HepG2 (cell line): ENCODE results near the gene NOTO. TPM values are rescaled to one million over a fixed set of nuclear protein-coding genes. Genes with fewer than 3 reads are reported as not detected.

Experiments
- AGO1 ChIP-seq: fragments of 200-400 bp; formaldehyde crosslinking; IDR thresholded peaks from 2 replicates; pipeline ENCODE4 v1.6.1; 2017; ENCODE audit warnings: mild to moderate bottlenecking, low read depth, low read length, moderate library complexity; ENCODE audit not compliant: poor library complexity, severe bottlenecking
- AKAP8 ChIP-seq: sonication (generic); formaldehyde crosslinking; IDR thresholded peaks from 2 replicates; pipeline ENCODE4 v1.5.1; 2020; ENCODE audit warnings: mild to moderate bottlenecking, missing genetic modification reagents
- ATF7 ChIP-seq, 2 experiments: fragments of 450-650 bp in 1 of 2; sonication (generic) in 1 of 2; formaldehyde crosslinking in 1 of 2; IDR thresholded peaks; 2 replicates each; pipeline versions ENCODE4 v1.4.0 to v1.6.1; 2016 to 2020; ENCODE audit warnings: antibody characterized with exemption in 1 of 2, mild to moderate bottlenecking in 1 of 2, missing genetic modification reagents in 1 of 2
- CC2D1A ChIP-seq: sonication (generic); formaldehyde crosslinking; IDR thresholded peaks from 2 replicates; pipeline ENCODE4 v1.8.1; 2023; ENCODE audit warnings: mild to moderate bottlenecking, missing genetic modification reagents
- FOXK1 ChIP-seq: sonication (generic); formaldehyde crosslinking; IDR thresholded peaks from 2 replicates; pipeline ENCODE4 v1.4.0; 2020; ENCODE audit warnings: low read depth, missing genetic modification reagents, borderline replicate concordance
- GTF3A ChIP-seq: sonication (generic); formaldehyde crosslinking; conservative IDR thresholded peaks from 2 replicates; pipeline ENCODE4 v1.4.0; 2020; ENCODE audit warnings: mild to moderate bottlenecking, missing genetic modification reagents
- HMG20B ChIP-seq: conservative IDR thresholded peaks from 2 replicates; pipeline ENCODE4 v1.6.1; 2016; ENCODE audit warnings: missing genetic modification reagents, missing compliant biosample characterization
- KDM2A ChIP-seq: sonication (generic); formaldehyde crosslinking; IDR thresholded peaks from 2 replicates; pipeline ENCODE4 v1.4.0; 2020; ENCODE audit warnings: low read depth, missing genetic modification reagents, borderline replicate concordance
- MIXL1 ChIP-seq: IDR thresholded peaks from 2 replicates; pipeline ENCODE4 v1.6.1; 2016
- NAIF1 ChIP-seq: sonication (generic); formaldehyde crosslinking; IDR thresholded peaks from 2 replicates; pipeline ENCODE4 v1.5.0; 2020; ENCODE audit warnings: mild to moderate bottlenecking, missing genetic modification reagents, borderline replicate concordance
- RFX1 ChIP-seq: fragments of 450-650 bp; IDR thresholded peaks from 2 replicates; pipeline ENCODE4 v1.6.1; 2017
- SETDB1 ChIP-seq: sonication (generic); formaldehyde crosslinking; IDR thresholded peaks from 2 replicates; pipeline ENCODE4 v1.5.1; 2020; ENCODE audit warnings: missing genetic modification reagents, mild to moderate bottlenecking, borderline replicate concordance
- SSRP1 ChIP-seq: IDR thresholded peaks from 2 replicates; pipeline ENCODE4 v1.6.1; 2016; ENCODE audit warnings: control low read depth
- STAT5B ChIP-seq: sonication (generic); formaldehyde crosslinking; IDR thresholded peaks from 2 replicates; pipeline ENCODE4 v1.4.0; 2020; ENCODE audit warnings: missing genetic modification reagents
- TBX2 ChIP-seq: sonication (generic); formaldehyde crosslinking; IDR thresholded peaks from 2 replicates; pipeline ENCODE4 v1.5.0; 2020; ENCODE audit warnings: missing genetic modification reagents, mild to moderate bottlenecking, borderline replicate concordance
- ZFAT ChIP-seq: sonication (generic); formaldehyde crosslinking; conservative IDR thresholded peaks from 2 replicates; pipeline ENCODE4 v1.8.1; 2023; ENCODE audit warnings: missing genetic modification reagents, inconsistent platforms
- ZFP82 ChIP-seq: sonication (generic); formaldehyde crosslinking; IDR thresholded peaks from 2 replicates; pipeline ENCODE4 v1.5.1; 2020; ENCODE audit warnings: mild to moderate bottlenecking, missing genetic modification reagents, borderline replicate concordance
- ZNF207 ChIP-seq: fragments of 450-650 bp; IDR thresholded peaks from 2 replicates; pipeline ENCODE4 v1.6.1; 2016; ENCODE audit warnings: antibody characterized with exemption, borderline replicate concordance
- ZNF224 ChIP-seq: sonication (generic); formaldehyde crosslinking; IDR thresholded peaks from 2 replicates; pipeline ENCODE4 v1.5.0; 2020; ENCODE audit warnings: mild to moderate bottlenecking, missing genetic modification reagents
- ZNF282 ChIP-seq: fragments of 450-650 bp; IDR thresholded peaks from 2 replicates; pipeline ENCODE4 v1.6.1; 2018; ENCODE audit not compliant: partially characterized antibody
- ZNF34 ChIP-seq: sonication (generic); formaldehyde crosslinking; IDR thresholded peaks from 2 replicates; pipeline ENCODE4 v1.4.0; 2020; ENCODE audit warnings: mild to moderate bottlenecking, missing genetic modification reagents, borderline replicate concordance
- ZNF577 ChIP-seq: sonication (generic); formaldehyde crosslinking; IDR thresholded peaks from 2 replicates; pipeline ENCODE4 v1.4.0; 2020; ENCODE audit warnings: mild to moderate bottlenecking, low read depth, missing genetic modification reagents, borderline replicate concordance
- ZNF713 ChIP-seq: sonication (generic); formaldehyde crosslinking; IDR thresholded peaks from 2 replicates; pipeline ENCODE4 v1.4.0; 2020; ENCODE audit warnings: mild to moderate bottlenecking, missing genetic modification reagents
- polyA plus RNA-seq, 8 experiments: library from polyadenylated mRNA; depleted of rRNA in 3 of 8; stranded (reverse) in 7 of 8; unstranded in 1 of 8; fragments of >200 nt; fragmentation: Illumina TruSeq in 4 of 8; extraction: Trizol in 4 of 8; gene quantifications; 2 replicates each; pipeline versions ENCODE4 v1.2.1 to v1.2.3, GENCODE V29; 2011 to 2016; ENCODE audit warnings: low read depth in 4 of 8, missing spikeins in 1 of 8, mixed read lengths in 1 of 8; ENCODE audit not compliant: insufficient read depth in 1 of 8
- total RNA-seq, 5 experiments: library from RNA; depleted of rRNA; stranded (reverse); fragments of >200 nt; fragmentation: Illumina TruSeq; extraction: Trizol; gene quantifications; 2 replicates each; pipeline ENCODE4 v1.2.3, GENCODE V29; 2016; ENCODE audit warnings: low read depth in 1 of 5
- TF ChIP-seq, protein P1 (sequence below): sonication (generic); formaldehyde crosslinking; IDR thresholded peaks from 2 replicates; pipeline ENCODE4 v1.5.0; 2020; ENCODE audit warnings: mild to moderate bottlenecking, missing genetic modification reagents
- TF ChIP-seq, protein P2 (sequence below): conservative IDR thresholded peaks from 2 replicates; pipeline ENCODE4 v1.6.1; 2018; ENCODE audit warnings: missing genetic modification reagents
- TF ChIP-seq, protein P3 (sequence below): sonication (generic); formaldehyde crosslinking; IDR thresholded peaks from 2 replicates; pipeline ENCODE4 v1.8.1; 2023; ENCODE audit warnings: mild to moderate bottlenecking, missing genetic modification reagents

Gene NOTO
- total and polyA plus RNA-seq, 2 of the 13 experiments (the other 11 are each of a cell fraction or from before 2014, with no cell fraction given): not detected

DNA sequence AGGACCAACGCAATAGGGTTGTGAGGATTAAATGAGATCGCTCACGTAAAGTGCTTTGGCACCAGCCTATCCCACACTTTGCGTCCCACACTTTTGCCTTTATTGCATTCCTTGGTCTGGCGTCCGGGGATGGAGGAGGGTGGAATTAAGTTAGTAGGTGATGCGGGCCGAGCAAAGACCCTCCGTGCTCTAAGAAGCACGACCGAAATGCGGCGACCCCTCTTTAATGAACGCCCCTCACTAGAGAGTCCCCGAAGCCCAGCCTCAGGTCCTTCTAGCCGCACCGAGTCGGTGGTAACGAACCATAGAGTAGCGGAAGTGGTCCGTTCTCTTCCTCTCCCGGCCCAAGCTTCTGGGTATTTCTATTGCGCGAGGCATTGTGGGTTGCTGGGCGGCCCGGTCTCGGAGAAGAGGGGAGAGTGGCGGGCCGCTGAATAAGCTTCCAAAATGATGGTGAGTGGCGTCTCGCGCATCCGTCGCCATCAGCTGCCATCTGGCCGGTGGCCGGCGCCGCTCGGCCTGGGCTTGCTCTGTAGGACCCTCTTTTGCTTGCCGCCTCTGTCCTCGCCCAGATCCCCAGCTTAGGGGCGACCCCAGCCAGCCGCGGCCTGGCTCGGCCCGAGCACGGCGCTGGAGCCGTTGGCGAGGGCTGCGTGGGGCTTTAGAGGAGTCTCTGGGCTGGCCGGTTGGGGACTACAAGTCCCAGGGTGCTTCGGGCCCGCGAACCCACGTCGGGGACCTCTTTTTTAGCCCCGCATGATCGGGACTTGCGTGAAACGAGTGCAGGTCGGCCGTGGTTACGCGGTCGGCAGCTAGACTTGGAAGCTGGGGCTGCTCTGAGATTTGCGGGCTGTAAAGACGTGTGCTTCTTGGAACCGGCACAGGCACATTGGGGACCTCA is 31.8 kb downstream of the NOTO start, which contains the start of gene CCT7 (continued):
- TF ChIP-seq ATF7 (IDR thresholded peaks at IDR 0.05) (no peak), ATF7 (CRISPR knock-in tag; IDR thresholded peaks at IDR 0.05) (no peak), STAT5B (CRISPR knock-in tag) (no peak; the same call in 1 of the 2 replicates), AGO1 (peak; percentile 63), FOXK1 (CRISPR knock-in tag) (peak; percentile 84), SETDB1 (CRISPR knock-in tag) (no peak), KDM2A (peak; percentile 96), SSRP1 (CRISPR knock-in tag) (no peak), ZFP82 (CRISPR knock-in tag) (no peak), RFX1 (peak; percentile 22; the same call in 1 of the 2 replicates), ZNF224 (CRISPR knock-in tag) (no peak; the same call in 1 of the 2 replicates), CC2D1A (CRISPR knock-in tag) (no peak), NAIF1 (peak; percentile 84), GTF3A (CRISPR knock-in tag) (peak; percentile 36; the same call in 1 of the 2 replicates), ZNF282 (no peak), HMG20B (no peak), ZNF34 (no peak), ZNF577 (no peak; the same call in 1 of the 2 replicates), MIXL1 (peak; percentile 87), TBX2 (CRISPR knock-in tag) (peak; percentile 47; the same call in 1 of the 2 replicates), ZNF713 (CRISPR knock-in tag) (no peak), ZFAT (no peak), ZNF207 (no peak), AKAP8 (CRISPR knock-in tag) (no peak; the same call in 1 of the 2 replicates)
- TF ChIP-seq, protein P1, sequence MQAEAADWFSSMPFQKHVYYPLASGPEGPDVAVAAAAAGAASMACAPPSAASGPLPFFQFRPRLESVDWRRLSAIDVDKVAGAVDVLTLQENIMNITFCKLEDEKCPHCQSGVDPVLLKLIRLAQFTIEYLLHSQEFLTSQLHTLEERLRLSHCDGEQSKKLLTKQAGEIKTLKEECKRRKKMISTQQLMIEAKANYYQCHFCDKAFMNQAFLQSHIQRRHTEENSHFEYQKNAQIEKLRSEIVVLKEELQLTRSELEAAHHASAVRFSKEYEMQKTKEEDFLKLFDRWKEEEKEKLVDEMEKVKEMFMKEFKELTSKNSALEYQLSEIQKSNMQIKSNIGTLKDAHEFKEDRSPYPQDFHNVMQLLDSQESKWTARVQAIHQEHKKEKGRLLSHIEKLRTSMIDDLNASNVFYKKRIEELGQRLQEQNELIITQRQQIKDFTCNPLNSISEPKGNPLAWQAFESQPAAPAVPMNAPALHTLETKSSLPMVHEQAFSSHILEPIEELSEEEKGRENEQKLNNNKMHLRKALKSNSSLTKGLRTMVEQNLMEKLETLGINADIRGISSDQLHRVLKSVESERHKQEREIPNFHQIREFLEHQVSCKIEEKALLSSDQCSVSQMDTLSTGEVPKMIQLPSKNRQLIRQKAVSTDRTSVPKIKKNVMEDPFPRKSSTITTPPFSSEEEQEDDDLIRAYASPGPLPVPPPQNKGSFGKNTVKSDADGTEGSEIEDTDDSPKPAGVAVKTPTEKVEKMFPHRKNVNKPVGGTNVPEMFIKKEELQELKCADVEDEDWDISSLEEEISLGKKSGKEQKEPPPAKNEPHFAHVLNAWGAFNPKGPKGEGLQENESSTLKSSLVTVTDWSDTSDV (CRISPR knock-in tag): peak; percentile 21; the same call in 1 of the 2 replicates
- TF ChIP-seq, protein P2, sequence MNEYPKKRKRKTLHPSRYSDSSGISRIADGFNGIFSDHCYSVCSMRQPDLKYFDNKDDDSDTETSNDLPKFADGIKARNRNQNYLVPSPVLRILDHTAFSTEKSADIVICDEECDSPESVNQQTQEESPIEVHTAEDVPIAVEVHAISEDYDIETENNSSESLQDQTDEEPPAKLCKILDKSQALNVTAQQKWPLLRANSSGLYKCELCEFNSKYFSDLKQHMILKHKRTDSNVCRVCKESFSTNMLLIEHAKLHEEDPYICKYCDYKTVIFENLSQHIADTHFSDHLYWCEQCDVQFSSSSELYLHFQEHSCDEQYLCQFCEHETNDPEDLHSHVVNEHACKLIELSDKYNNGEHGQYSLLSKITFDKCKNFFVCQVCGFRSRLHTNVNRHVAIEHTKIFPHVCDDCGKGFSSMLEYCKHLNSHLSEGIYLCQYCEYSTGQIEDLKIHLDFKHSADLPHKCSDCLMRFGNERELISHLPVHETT (CRISPR knock-in tag): peak; percentile 76; the same call in 1 of the 2 replicates
- TF ChIP-seq, protein P3, sequence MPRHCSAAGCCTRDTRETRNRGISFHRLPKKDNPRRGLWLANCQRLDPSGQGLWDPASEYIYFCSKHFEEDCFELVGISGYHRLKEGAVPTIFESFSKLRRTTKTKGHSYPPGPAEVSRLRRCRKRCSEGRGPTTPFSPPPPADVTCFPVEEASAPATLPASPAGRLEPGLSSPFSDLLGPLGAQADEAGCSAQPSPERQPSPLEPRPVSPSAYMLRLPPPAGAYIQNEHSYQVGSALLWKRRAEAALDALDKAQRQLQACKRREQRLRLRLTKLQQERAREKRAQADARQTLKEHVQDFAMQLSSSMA (CRISPR knock-in tag): no peak; the same call in 1 of the 2 replicates
